Neural cell (in vitro differentiated cells): ENCODE results near the gene GCSAM.

Experiments used
- EZH2 ChIP-seq: fragments of 200-600, 300-800 bp; shearing (Covaris generic), sonication (generic); IDR thresholded peaks from 2 replicates; pipeline ENCODE4 v1.6.1; 2014; ENCODE audit warnings: antibody characterized with exemption, low read length, borderline replicate concordance, mild to moderate bottlenecking; ENCODE audit not compliant: insufficient read depth, poor library complexity, severe bottlenecking
- MXI1 ChIP-seq: fragments of 450-650 bp; conservative IDR thresholded peaks from 2 replicates; pipeline ENCODE4 v1.6.1; 2014; ENCODE audit warnings: antibody characterized with exemption, mild to moderate bottlenecking; ENCODE audit not compliant: poor library complexity, severe bottlenecking
- POLR2AphosphoS5 ChIP-seq: IDR thresholded peaks from 2 replicates; pipeline ENCODE4 v1.6.1; 2012
- SMC3 ChIP-seq: fragments of 450-650 bp; conservative IDR thresholded peaks from 2 replicates; pipeline ENCODE4 v1.6.1; 2014; ENCODE audit warnings: antibody characterized with exemption, mild to moderate bottlenecking, moderate library complexity; ENCODE audit not compliant: poor library complexity
- TAF1 ChIP-seq: IDR thresholded peaks from 2 replicates; pipeline ENCODE4 v1.6.1; 2012; ENCODE audit warnings: low read depth
- TF ChIP-seq, protein P1 (sequence below): fragments of 450-650 bp; IDR thresholded peaks from 2 replicates; pipeline ENCODE4 v1.5.1; 2014; ENCODE audit warnings: antibody characterized with exemption, mild to moderate bottlenecking, moderate library complexity; ENCODE audit not compliant: poor library complexity, severe bottlenecking
- TF ChIP-seq, protein P2 (sequence below): IDR thresholded peaks from 2 replicates; pipeline ENCODE4 v1.6.1; 2012; ENCODE audit warnings: borderline replicate concordance

DNA sequence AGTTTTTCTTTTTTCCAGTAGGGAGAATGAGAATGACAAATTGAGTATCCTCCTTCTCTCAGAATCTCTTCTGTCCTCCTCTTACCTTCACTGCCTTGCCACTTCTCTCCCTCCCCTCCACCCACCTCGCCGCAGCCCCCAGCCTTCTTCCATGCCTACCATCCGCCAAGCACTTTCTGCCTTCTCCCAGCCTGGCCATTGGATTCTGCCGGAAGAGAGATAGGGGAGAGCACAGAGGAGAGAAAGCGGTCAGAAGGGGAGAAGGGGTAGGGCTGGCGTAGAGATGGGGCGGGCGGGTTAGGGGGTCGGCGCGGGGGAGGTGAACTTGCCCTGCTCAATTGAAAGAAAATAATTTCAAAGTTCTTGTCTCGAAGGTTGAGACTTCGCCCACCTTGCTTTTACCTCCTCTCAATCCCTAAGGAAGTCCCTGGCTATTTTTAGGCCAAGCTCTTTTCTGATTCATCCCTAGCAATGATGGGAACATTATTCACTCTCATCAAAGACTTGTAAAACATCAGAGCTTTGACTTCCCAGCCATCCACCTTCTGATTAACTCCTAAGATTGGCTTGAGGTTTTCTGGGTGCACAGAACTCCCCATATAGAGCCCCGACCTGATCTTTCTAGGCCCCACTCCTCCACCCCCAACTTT is 46.0 kb downstream of the GCSAM start:
- TF ChIP-seq, protein P1, sequence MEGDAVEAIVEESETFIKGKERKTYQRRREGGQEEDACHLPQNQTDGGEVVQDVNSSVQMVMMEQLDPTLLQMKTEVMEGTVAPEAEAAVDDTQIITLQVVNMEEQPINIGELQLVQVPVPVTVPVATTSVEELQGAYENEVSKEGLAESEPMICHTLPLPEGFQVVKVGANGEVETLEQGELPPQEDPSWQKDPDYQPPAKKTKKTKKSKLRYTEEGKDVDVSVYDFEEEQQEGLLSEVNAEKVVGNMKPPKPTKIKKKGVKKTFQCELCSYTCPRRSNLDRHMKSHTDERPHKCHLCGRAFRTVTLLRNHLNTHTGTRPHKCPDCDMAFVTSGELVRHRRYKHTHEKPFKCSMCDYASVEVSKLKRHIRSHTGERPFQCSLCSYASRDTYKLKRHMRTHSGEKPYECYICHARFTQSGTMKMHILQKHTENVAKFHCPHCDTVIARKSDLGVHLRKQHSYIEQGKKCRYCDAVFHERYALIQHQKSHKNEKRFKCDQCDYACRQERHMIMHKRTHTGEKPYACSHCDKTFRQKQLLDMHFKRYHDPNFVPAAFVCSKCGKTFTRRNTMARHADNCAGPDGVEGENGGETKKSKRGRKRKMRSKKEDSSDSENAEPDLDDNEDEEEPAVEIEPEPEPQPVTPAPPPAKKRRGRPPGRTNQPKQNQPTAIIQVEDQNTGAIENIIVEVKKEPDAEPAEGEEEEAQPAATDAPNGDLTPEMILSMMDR, result no peak
- TF ChIP-seq TAF1 (no peak), EZH2 (no peak), POLR2AphosphoS5 (no peak), MXI1 (no peak), SMC3 (no peak)
- TF ChIP-seq, protein P2, sequence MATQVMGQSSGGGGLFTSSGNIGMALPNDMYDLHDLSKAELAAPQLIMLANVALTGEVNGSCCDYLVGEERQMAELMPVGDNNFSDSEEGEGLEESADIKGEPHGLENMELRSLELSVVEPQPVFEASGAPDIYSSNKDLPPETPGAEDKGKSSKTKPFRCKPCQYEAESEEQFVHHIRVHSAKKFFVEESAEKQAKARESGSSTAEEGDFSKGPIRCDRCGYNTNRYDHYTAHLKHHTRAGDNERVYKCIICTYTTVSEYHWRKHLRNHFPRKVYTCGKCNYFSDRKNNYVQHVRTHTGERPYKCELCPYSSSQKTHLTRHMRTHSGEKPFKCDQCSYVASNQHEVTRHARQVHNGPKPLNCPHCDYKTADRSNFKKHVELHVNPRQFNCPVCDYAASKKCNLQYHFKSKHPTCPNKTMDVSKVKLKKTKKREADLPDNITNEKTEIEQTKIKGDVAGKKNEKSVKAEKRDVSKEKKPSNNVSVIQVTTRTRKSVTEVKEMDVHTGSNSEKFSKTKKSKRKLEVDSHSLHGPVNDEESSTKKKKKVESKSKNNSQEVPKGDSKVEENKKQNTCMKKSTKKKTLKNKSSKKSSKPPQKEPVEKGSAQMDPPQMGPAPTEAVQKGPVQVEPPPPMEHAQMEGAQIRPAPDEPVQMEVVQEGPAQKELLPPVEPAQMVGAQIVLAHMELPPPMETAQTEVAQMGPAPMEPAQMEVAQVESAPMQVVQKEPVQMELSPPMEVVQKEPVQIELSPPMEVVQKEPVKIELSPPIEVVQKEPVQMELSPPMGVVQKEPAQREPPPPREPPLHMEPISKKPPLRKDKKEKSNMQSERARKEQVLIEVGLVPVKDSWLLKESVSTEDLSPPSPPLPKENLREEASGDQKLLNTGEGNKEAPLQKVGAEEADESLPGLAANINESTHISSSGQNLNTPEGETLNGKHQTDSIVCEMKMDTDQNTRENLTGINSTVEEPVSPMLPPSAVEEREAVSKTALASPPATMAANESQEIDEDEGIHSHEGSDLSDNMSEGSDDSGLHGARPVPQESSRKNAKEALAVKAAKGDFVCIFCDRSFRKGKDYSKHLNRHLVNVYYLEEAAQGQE, result no peak
